CD4-positive, alpha-beta T cell (primary cell): ENCODE results near the gene RLN3. TPM values are rescaled to one million over a fixed set of nuclear protein-coding genes. Genes with fewer than 3 reads are reported as not detected.

Experiments
- ATAC-seq: fragments of 200-7000 bp; cut with Tn5 transposase; one replicate; pipeline ENCODE4 v1.10.0; 2022; ENCODE audit warnings: mild to moderate bottlenecking; ENCODE audit not compliant: poor library complexity
- CTCF ChIA-PET: fragments of 350-600 bp; sonication (Branson Sonifier 250); formaldehyde crosslinking; loops from one replicate; lab custom pipeline; 2021; ENCODE audit warnings: antibody characterized with exemption, inconsistent platforms; lab: Charles Lee
- POLR2A ChIA-PET: fragments of 350-600 bp; sonication (Branson Sonifier 250); formaldehyde crosslinking; loops from one replicate; lab custom pipeline; 2021; ENCODE audit warnings: antibody characterized with exemption, inconsistent platforms; lab: Charles Lee
- DNase-seq, 14 experiments: peaks; one replicate each; pipeline ENCODE4 v3.0.0-alpha.2; 2013 to 2020; ENCODE audit warnings: mixed read lengths in 2 of 14
- H3K27ac ChIP-seq, 2 donors: one replicate each; pipeline versions ENCODE4 v1.5.1 to v1.7.0; 2013; ENCODE audit warnings: low read length in 2 of 2, low read depth in 1 of 2, mild to moderate bottlenecking in 1 of 2
- H3K27me3 ChIP-seq, 2 experiments: 1 replicate in 1 of 2; 2 replicates in 1 of 2; pipeline versions ENCODE4 v1.6.1 to v1.7.0; 2013; ENCODE audit warnings: low read length in 2 of 2, control low read depth in 1 of 2, mild to moderate bottlenecking in 1 of 2, moderate library complexity in 1 of 2; ENCODE audit not compliant: insufficient read depth in 2 of 2, control insufficient read depth in 1 of 2
- H3K36me3 ChIP-seq: one replicate; pipeline ENCODE4 v1.6.1; 2013; ENCODE audit warnings: low read length, control low read depth; ENCODE audit not compliant: insufficient read depth
- H3K4me1 ChIP-seq: one replicate; pipeline ENCODE4 v1.6.1; 2013; ENCODE audit warnings: low read length, control low read depth; ENCODE audit not compliant: insufficient read depth
- H3K4me3 ChIP-seq: one replicate; pipeline ENCODE4 v1.5.1; 2013; ENCODE audit warnings: mild to moderate bottlenecking, low read length, moderate library complexity
- H3K9me3 ChIP-seq, 2 experiments: 1 replicate in 1 of 2; 2 replicates in 1 of 2; pipeline versions ENCODE4 v1.6.1 to v1.7.0; 2013; ENCODE audit warnings: low read length in 2 of 2, mild to moderate bottlenecking in 2 of 2, control low read depth in 1 of 2, moderate library complexity in 1 of 2; ENCODE audit not compliant: control insufficient read depth in 1 of 2, insufficient read depth in 1 of 2
- H3K27ac Mint-ChIP-seq: one replicate; pipeline ENCODE4 v1.8.0; 2020; ENCODE audit warnings: mixed read lengths
- H3K27me3 Mint-ChIP-seq: one replicate; pipeline ENCODE4 v1.8.0; 2021; ENCODE audit warnings: mixed read lengths
- H3K36me3 Mint-ChIP-seq: one replicate; pipeline ENCODE4 v1.8.0; 2021; ENCODE audit warnings: low read depth, mixed read lengths
- H3K4me1 Mint-ChIP-seq: one replicate; pipeline ENCODE4 v1.8.0; 2021; ENCODE audit warnings: low read depth, mixed read lengths
- H3K4me3 Mint-ChIP-seq: one replicate; pipeline ENCODE4 v1.8.0; 2020; ENCODE audit warnings: mild to moderate bottlenecking, mixed read lengths
- H3K9me3 Mint-ChIP-seq: one replicate; pipeline ENCODE4 v1.8.0; 2020; ENCODE audit warnings: mixed read lengths
- CTCF ChIP-seq: fragments of 200-600 bp; IDR thresholded peaks from one replicate; pipeline ENCODE4 v1.8.0; 2022; ENCODE audit warnings: antibody characterized with exemption, mild to moderate bottlenecking
- intact Hi-C, 2 experiments: fragments of 100-400 bp; cut with DNase I in 1 of 2; cut with micrococcal nuclease in 1 of 2; formaldehyde crosslinking; loops; one replicate each; pipeline versions ENCODE4 v1.15.1 to v1.9.0; 2023 to 2025; cut with DNase I, micrococcal nuclease
- total RNA-seq, 174 experiments: library from RNA in 2 of 174; stranded (reverse) in 2 of 174; gene quantifications; one replicate each; pipeline ENCODE4 v1.2.3 and lab custom pipeline; 2021 to 2026

RLN3 gene
- total RNA-seq, 2 experiments from 2014 or later = not detected

- no peak overlapping the region for H3K27ac ChIP-seq
- Mint-ChIP-seq H3K9me3 (no peaks in the 10 kb centered on the region), H3K36me3 (peaks cover 26% of the 10 kb centered on the region), H3K4me1 (peaks cover 34% of the 10 kb centered on the region), H3K27ac (no peak overlapping the region), H3K4me3 (no peak overlapping the region), H3K27me3 (no peaks in the 10 kb centered on the region)
- TF ChIP-seq CTCF = no peak
- CTCF ChIA-PET = no interaction called here
- no peak overlapping the region for H3K4me3 ChIP-seq
- H3K4me1 ChIP-seq = peaks cover 63% of the 10 kb centered on the region
- POLR2A ChIA-PET = no interaction called here
- peaks cover 39% of the 10 kb centered on the region for H3K36me3 ChIP-seq
- intact Hi-C loops = no loop called here
- DNase-seq = no peak
- ATAC-seq = no peak
- H3K27me3 ChIP-seq = no peaks in the 10 kb centered on the region
- no peaks in the 10 kb centered on the region for H3K9me3 ChIP-seq
These were observed 30.9 kb upstream of the RLN3 start for GRCh38 chr19:13996928-13997630.

GRCh38 chr19:13997631-13997962 is 30.4 kb upstream of the RLN3 start:
- H3K27ac Mint-ChIP-seq = peak overlapping the region; percentile 83
- H3K36me3 Mint-ChIP-seq = peaks cover 21% of the 10 kb centered on the region
- DNase-seq (no peak), ATAC-seq (no peak)
- H3K27me3 Mint-ChIP-seq = no peaks in the 10 kb centered on the region
- Histone ChIP-seq H3K36me3 (peaks cover 33% of the 10 kb centered on the region), H3K27ac (no peak overlapping the region), H3K4me1 (peaks cover 66% of the 10 kb centered on the region), H3K9me3 (no peaks in the 10 kb centered on the region), H3K4me3 (no peak overlapping the region), H3K27me3 (no peaks in the 10 kb centered on the region)
- H3K9me3 Mint-ChIP-seq = no peaks in the 10 kb centered on the region
- H3K4me1 Mint-ChIP-seq = peaks cover 39% of the 10 kb centered on the region
- ChIA-PET POLR2A (interaction anchor here (1.1 kb wide), 1 partner anchor 9 kb away, joined by 3 read pairs; the partner anchor contains the start of gene RFX1), CTCF (no interaction called here)
- H3K4me3 Mint-ChIP-seq = no peak overlapping the region
- TF ChIP-seq CTCF = no peak
- intact Hi-C loops = no loop called here

GRCh38 chr19:13998426-13998825 is 29.5 kb upstream of the RLN3 start:
- no peak for ATAC-seq
- Mint-ChIP-seq H3K4me1 (peaks cover 47% of the 10 kb centered on the region), H3K4me3 (no peak overlapping the region), H3K27ac (peak overlapping the region; percentile 83), H3K9me3 (no peaks in the 10 kb centered on the region), H3K27me3 (no peaks in the 10 kb centered on the region), H3K36me3 (peaks cover 18% of the 10 kb centered on the region)
- peaks cover 26% of the 10 kb centered on the region for H3K36me3 ChIP-seq
- TF ChIP-seq CTCF = no peak
- ChIA-PET POLR2A (interaction anchor here (0.6 to 1.3 kb wide), 6 partner anchors 8 to 47 kb away, joined by 3 to 9 read pairs (median 3); partner anchors contain the start of genes IL27RA and RFX1), CTCF (interaction anchor here (1.0 kb wide), 1 partner anchor 33 kb away, joined by 3 read pairs; the partner anchor contains the start of gene IL27RA)
- no peak for DNase-seq
- intact Hi-C loops = no loop called here
- H3K4me3 ChIP-seq = no peak overlapping the region
- no peak overlapping the region for H3K27ac ChIP-seq
- no peaks in the 10 kb centered on the region for H3K9me3 ChIP-seq
- H3K27me3 ChIP-seq = no peaks in the 10 kb centered on the region
- peaks cover 66% of the 10 kb centered on the region for H3K4me1 ChIP-seq
